Gastrocnemius medialis (tissue), 4 donors: ENCODE results near the gene ZBTB46. TPM values are rescaled to one million over a fixed set of nuclear protein-coding genes. Genes with fewer than 3 reads are reported as not detected.

Experiments
- ATAC-seq, 2 donors: fragments of 150-250 bp; one replicate each; pipeline ENCODE4 v1.9.1; 2016
- DNase-seq, 2 donors: peaks; one replicate each; pipeline ENCODE4 v3.0.0-alpha.2; 2019
- H3K27ac ChIP-seq, 4 donors: fragments of 200-600 bp; sonication (generic); 1 replicate in 1 of 4; 2 replicates in 3 of 4; pipeline ENCODE4 v1.5.1; 2016 to 2018; ENCODE audit warnings: mild to moderate bottlenecking in 2 of 4, moderate library complexity in 1 of 4
- H3K27me3 ChIP-seq, 3 donors: fragments of 200-600 bp; sonication (generic) in 2 of 3; 1 replicate in 1 of 3; 2 replicates in 2 of 3; pipeline versions ENCODE4 v1.5.1 to v1.6.0; 2016 to 2019; ENCODE audit warnings: mild to moderate bottlenecking in 1 of 3, moderate library complexity in 1 of 3
- H3K36me3 ChIP-seq, 2 donors: fragments of 200-600 bp; sonication (generic) in 1 of 2; one replicate each; pipeline ENCODE4 v1.5.1; 2017 to 2018
- H3K4me1 ChIP-seq, 2 donors: fragments of 200-600 bp; sonication (generic) in 1 of 2; one replicate each; pipeline ENCODE4 v1.5.1; 2016 to 2017; ENCODE audit warnings: mild to moderate bottlenecking in 2 of 2
- H3K4me3 ChIP-seq, 4 donors: fragments of 200-600 bp; sonication (generic) in 3 of 4; 1 replicate in 1 of 4; 2 replicates in 3 of 4; pipeline ENCODE4 v1.5.1; 2016 to 2019; ENCODE audit warnings: mild to moderate bottlenecking in 2 of 4
- H3K9me3 ChIP-seq, 3 donors: fragments of 200-600 bp; sonication (generic) in 2 of 3; 1 replicate in 1 of 3; 2 replicates in 2 of 3; pipeline ENCODE4 v1.5.1; 2016 to 2019
- CTCF ChIP-seq, 5 experiments: fragments of 450-650 bp in 3 of 5; fragments of 200-600 bp in 2 of 5; sonication (generic) in 2 of 5; IDR thresholded peaks in 4 of 5; conservative IDR thresholded peaks in 1 of 5; 1 replicate in 4 of 5; 2 replicates in 1 of 5; pipeline ENCODE4 v1.5.1; 2016 to 2019; ENCODE audit warnings: antibody characterized with exemption in 5 of 5, mild to moderate bottlenecking in 3 of 5, moderate library complexity in 3 of 5
- POLR2A ChIP-seq, 2 donors: fragments of 450-650 bp; IDR thresholded peaks; one replicate each; pipeline ENCODE4 v1.6.1; 2017; ENCODE audit warnings: antibody characterized with exemption in 2 of 2, mild to moderate bottlenecking in 2 of 2, moderate library complexity in 2 of 2
- in situ Hi-C, 4 donors: fragments of 200-750 bp; cut with MboI; loops; one replicate each; pipeline versions ENCODE4 v1.15.0 to v1.8.0; 2017; ENCODE audit warnings: low sequenced_read_pairs in 4 of 4
- intact Hi-C: fragments of 100-400 bp; cut with DNase I; formaldehyde crosslinking; loops from one replicate; pipeline ENCODE4 v1.15.1; 2023; ENCODE audit warnings: low total_unique reads
- total RNA-seq, 4 donors: library from RNA; depleted of rRNA; stranded (reverse); fragments of >200 nt; gene quantifications; one replicate each; pipeline versions ENCODE4 v1.1.0 to v1.2.3, GENCODE V29; 2016

ZBTB46 gene
- total RNA-seq, 4 donors from 2014 or later = 4.3 to 7.1 (median 5.6) TPM

DNA sequence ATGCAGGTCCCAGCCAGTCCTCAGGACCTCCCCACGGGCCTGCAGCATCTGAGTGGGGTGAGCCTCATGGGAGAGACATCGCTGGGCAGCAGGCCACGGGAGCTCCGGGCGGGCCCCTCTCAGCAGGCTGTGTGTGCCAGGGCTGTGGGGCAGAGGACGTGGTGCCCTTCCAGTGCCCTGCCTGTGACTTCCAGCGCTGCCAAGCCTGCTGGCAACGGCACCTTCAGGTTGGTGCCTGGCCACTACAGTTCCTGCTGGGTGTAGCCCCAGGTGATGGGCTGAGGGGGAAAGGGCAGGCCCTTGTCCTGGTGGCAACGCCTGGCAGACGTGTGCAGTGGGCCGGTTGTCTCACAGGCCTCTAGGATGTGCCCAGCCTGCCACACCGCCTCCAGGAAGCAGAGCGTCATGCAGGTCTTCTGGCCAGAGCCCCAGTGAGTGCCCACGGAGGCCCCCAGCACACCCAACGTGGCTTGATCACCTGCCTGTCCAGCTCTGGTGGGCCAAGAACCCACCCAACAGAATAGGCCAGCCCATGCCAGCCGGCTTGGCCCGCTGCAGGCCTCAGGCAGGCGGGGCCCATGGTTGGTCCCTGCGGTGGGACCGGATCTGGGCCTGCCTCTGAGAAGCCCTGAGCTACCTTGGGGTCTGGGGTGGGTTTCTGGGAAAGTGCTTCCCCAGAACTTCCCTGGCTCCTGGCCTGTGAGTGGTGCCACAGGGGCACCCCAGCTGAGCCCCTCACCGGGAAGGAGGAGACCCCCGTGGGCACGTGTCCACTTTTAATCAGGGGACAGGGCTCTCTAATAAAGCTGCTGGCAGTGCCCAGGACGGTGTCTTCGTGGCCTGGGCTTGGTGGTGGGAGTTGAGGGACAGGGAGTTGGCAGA, 135.4 kb downstream of the ZBTB46 start:
- Histone ChIP-seq H3K4me3 (no peak overlapping the region), H3K4me1 (peaks cover 30 to 32% of the 10 kb centered on the region in 2 donors), H3K36me3 (peaks cover 0 to 7% of the 10 kb centered on the region in 2 donors), H3K27ac (no peak overlapping the region), H3K9me3 (no peaks in the 10 kb centered on the region), H3K27me3 (no peaks in the 10 kb centered on the region)
- no peak for TF ChIP-seq POLR2A (IDR thresholded peaks at IDR 0.05)
- no peak for TF ChIP-seq CTCF (IDR thresholded peaks at IDR 0.05 in 4 of 5, conservative IDR thresholded peaks at IDR 0.05 in 1 of 5)
- ATAC-seq = no peak
- DNase-seq = no peak
- in situ Hi-C loops = no loop called here
- intact Hi-C loops = no loop called here

GRCh38 chr20:63694584-63695423, 136.3 kb downstream of the ZBTB46 start:
- intact Hi-C loops = no loop called here

DNA sequence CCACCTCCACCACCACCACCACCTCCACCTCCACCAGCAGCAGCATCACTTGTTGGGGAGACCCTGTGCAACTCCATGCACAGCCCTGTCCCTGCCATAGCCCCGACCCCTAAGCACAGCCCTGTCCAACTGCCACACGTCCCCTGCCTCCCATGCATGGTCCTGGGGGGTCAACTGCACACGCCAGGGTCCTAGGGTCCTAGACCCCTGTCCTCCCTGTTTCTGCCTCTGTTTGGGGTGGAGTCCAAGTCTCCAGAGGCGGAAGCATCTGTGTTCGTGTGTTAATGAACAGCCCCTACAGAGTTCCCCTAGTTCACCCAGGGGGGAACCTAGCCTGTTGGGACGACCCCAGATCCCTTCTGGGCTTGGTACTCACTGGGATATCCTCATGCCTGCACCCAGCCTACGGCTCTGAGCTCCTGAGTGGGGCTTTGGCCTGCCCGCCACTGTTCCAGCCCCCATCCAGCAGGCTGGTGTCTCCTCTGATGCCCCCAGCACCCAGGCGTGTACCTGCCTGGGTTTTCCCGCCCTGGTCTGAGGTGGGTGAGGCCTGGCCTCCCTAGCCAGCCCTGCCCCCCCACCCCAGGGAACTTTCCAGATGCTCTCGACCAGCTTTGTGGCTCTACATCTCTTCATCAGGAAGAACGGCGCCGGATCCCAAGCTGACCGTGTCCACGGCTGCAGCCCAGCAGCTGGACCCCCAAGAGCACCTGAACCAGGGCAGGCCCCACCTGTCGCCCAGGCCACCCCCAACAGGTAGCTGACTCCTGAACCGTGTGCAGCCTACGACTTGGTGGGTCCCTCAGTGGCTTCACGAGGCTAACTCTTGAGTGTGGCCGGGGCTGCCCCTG, 137.1 kb downstream of the ZBTB46 start:
- ATAC-seq (no peak), DNase-seq (peak in 1 of 2 donors; percentile 9)
- Histone ChIP-seq H3K27me3 (no peaks in the 10 kb centered on the region), H3K9me3 (no peaks in the 10 kb centered on the region), H3K27ac (no peak overlapping the region), H3K4me3 (no peak overlapping the region), H3K36me3 (peaks cover 0 to 7% of the 10 kb centered on the region in 2 donors), H3K4me1 (peaks cover 24 to 25% of the 10 kb centered on the region in 2 donors)
- intact Hi-C loops = no loop called here
- in situ Hi-C loops = no loop called here
- no peak for TF ChIP-seq POLR2A (IDR thresholded peaks at IDR 0.05)
- no peak for TF ChIP-seq CTCF (IDR thresholded peaks at IDR 0.05 in 4 of 5, conservative IDR thresholded peaks at IDR 0.05 in 1 of 5)

More at GRCh38 chr20:63694584-63695423, 136.3 kb downstream of the ZBTB46 start:
- Histone ChIP-seq H3K4me3 (no peak overlapping the region), H3K4me1 (peaks cover 30 to 32% of the 10 kb centered on the region in 2 donors), H3K27me3 (no peaks in the 10 kb centered on the region), H3K9me3 (no peaks in the 10 kb centered on the region), H3K27ac (no peak overlapping the region), H3K36me3 (peaks cover 0 to 7% of the 10 kb centered on the region in 2 donors)
- ATAC-seq = no peak
- in situ Hi-C loops = no loop called here
- peak in 1 of 2 donors; percentile 13 for DNase-seq
- TF ChIP-seq CTCF (IDR thresholded peaks at IDR 0.05 in 4 of 5, conservative IDR thresholded peaks at IDR 0.05 in 1 of 5) (no peak), POLR2A (IDR thresholded peaks at IDR 0.05) (no peak)

Other genes with a start within 250 kb of the ZBTB46 start
- 10 to 100 TPM in 1 of 4 donors, 1 to 10 TPM in 3; 6.1 to 14.3 (median 6.8) TPM for gene GMEB2, start 204.2 kb downstream of the ZBTB46 start, total RNA-seq
- gene STMN3, start 177.8 kb downstream of the ZBTB46 start, total RNA-seq = 1 to 10 TPM in 1 of 4 donors, under 1 TPM in 3; 0.51 to 1.9 (median 0.88) TPM
- 1 to 10 TPM; 2.4 to 9.1 (median 6.0) TPM for gene RTEL1, start 173.0 kb downstream of the ZBTB46 start, total RNA-seq
- gene TNFRSF6B, start 134.6 kb downstream of the ZBTB46 start, total RNA-seq = 1 to 10 TPM; 1.2 to 4.8 (median 3.1) TPM
- 10 to 100 TPM; 26.9 to 35.1 (median 27.8) TPM for gene ARFRP1, start 123.3 kb downstream of the ZBTB46 start, total RNA-seq
- 10 to 100 TPM; 13.4 to 20.8 (median 15.5) TPM for gene ZGPAT, start 123.2 kb downstream of the ZBTB46 start, total RNA-seq
- 1 to 10 TPM; 2.0 to 6.3 (median 4.1) TPM for gene LIME1, start 94.6 kb downstream of the ZBTB46 start, total RNA-seq
- 10 to 100 TPM; 26.0 to 58.7 (median 39.1) TPM for gene SLC2A4RG, start 91.5 kb downstream of the ZBTB46 start, total RNA-seq
- not detected for gene ABHD16B, start 30.2 kb upstream of the ZBTB46 start, total RNA-seq
- 10 to 100 TPM; 57.7 to 92.4 (median 59.8) TPM for gene TPD52L2, start 34.0 kb upstream of the ZBTB46 start, total RNA-seq
- 10 to 100 TPM; 18.5 to 26.4 (median 22.5) TPM for gene DNAJC5, start 63.9 kb upstream of the ZBTB46 start, total RNA-seq
- 10 to 100 TPM; 22.0 to 46.4 (median 27.1) TPM for gene UCKL1, start 125.2 kb upstream of the ZBTB46 start, total RNA-seq
- 10 to 100 TPM in 1 of 4 donors, 1 to 10 TPM in 3; 5.7 to 10.9 (median 8.8) TPM for gene ZNF512B, start 138.7 kb upstream of the ZBTB46 start, total RNA-seq
- gene SAMD10, start 148.4 kb upstream of the ZBTB46 start, total RNA-seq = 1 to 10 TPM in 2 of 4 donors, under 1 TPM in 1, not detected in 1; 0.24 to 1.9 (median 1.0) TPM
- 10 to 100 TPM; 39.3 to 68.4 (median 47.7) TPM for gene PRPF6, start 149.9 kb upstream of the ZBTB46 start, total RNA-seq
- gene C20orf204, start 204.9 kb upstream of the ZBTB46 start, total RNA-seq = under 1 TPM in 3 of 4 donors, not detected in 1; 0.16 to 0.66 (median 0.33) TPM
- gene SOX18, start 218.4 kb upstream of the ZBTB46 start, total RNA-seq = 1 to 10 TPM; 2.9 to 6.5 (median 5.6) TPM
- 10 to 100 TPM in 1 of 4 donors, 1 to 10 TPM in 3; 8.4 to 21.0 (median 8.8) TPM for gene TCEA2, start 231.9 kb upstream of the ZBTB46 start, total RNA-seq
- 1 to 10 TPM in 3 of 4 donors, under 1 TPM in 1; 0.92 to 7.7 (median 3.5) TPM for gene RGS19, start 248.3 kb upstream of the ZBTB46 start, total RNA-seq
- under 1 TPM; 0.10 to 0.68 (median 0.15) TPM for gene OPRL1, start 248.8 kb upstream of the ZBTB46 start, total RNA-seq